Measurements from ENCODE around the gene SP5. TPM values are rescaled to one million over a fixed set of nuclear protein-coding genes. Genes with fewer than 3 reads are reported as not detected.

Gene SP5
- polyA plus RNA-seq, 1 of the 3 experiments (the other 2 are of a cell fraction), result not detected

- TF ChIP-seq NRF1 (IDR thresholded peaks at IDR 0.05; ENCODE audit: low read depth, low read length) (no peak), EZH2phosphoT487 (IDR thresholded peaks at IDR 0.05; ENCODE audit: borderline replicate concordance, low read depth) (no peak), FOXJ3 (CRISPR knock-in tag; IDR thresholded peaks at IDR 0.05) (no peak), MAX (IDR thresholded peaks at IDR 0.05; ENCODE audit: low read depth) (no peak), JUND (IDR thresholded peaks at IDR 0.05) (no peak), FOSL2 (IDR thresholded peaks at IDR 0.05; ENCODE audit: borderline replicate concordance, low read depth) (no peak), USF2 (IDR thresholded peaks at IDR 0.05; ENCODE audit: borderline replicate concordance, low read depth, low read length) (no peak), ZBTB33 (IDR thresholded peaks at IDR 0.05; ENCODE audit: borderline replicate concordance, low read depth) (no peak), POLR2AphosphoS5 (IDR thresholded peaks at IDR 0.05; ENCODE audit: low read depth, low read length) (no peak), EP300 (IDR thresholded peaks at IDR 0.05; ENCODE audit: borderline replicate concordance in 1 of 2, low read depth in 1 of 2, low read length in 1 of 2) (no peak), RAD21 (IDR thresholded peaks at IDR 0.05; ENCODE audit: low read length) (no peak), RFX5 (IDR thresholded peaks at IDR 0.05; ENCODE audit: low read length) (no peak), YY1 (IDR thresholded peaks at IDR 0.05; ENCODE audit: low read depth) (no peak), PBX3 (IDR thresholded peaks at IDR 0.05) (no peak), TEAD4 (IDR thresholded peaks at IDR 0.05; ENCODE audit: borderline replicate concordance, insufficient read depth) (no peak), USF1 (IDR thresholded peaks at IDR 0.05; ENCODE audit: borderline replicate concordance, low read depth) (no peak), IRF3 (IDR thresholded peaks at IDR 0.05; ENCODE audit: low read depth, low read length) (no peak), MEF2A (IDR thresholded peaks at IDR 0.05; ENCODE audit: borderline replicate concordance, low read depth) (no peak), ELF1 (IDR thresholded peaks at IDR 0.05) (no peak), GATA2 (CRISPR knock-in tag; IDR thresholded peaks at IDR 0.05) (no peak)
- no peak for DNase-seq
- 11% methylated on average over 2 of the region's 2 CpGs for WGBS (ENCODE audit: low lambda C conversion rate)
- no peaks in the 10 kb centered on the region for H3K36me3 ChIP-seq (replicated peaks in 1 of 2; ENCODE audit: control insufficient read depth in 1 of 2, insufficient read depth in 2 of 2, low read length in 1 of 2)
- no peak overlapping the region for H3K4me2 ChIP-seq
- H3K79me2 ChIP-seq (ENCODE audit: insufficient read depth), result no peaks in the 10 kb centered on the region
- no peaks in the 10 kb centered on the region; the same call in 1 of the 2 replicates for H3K27me3 ChIP-seq (ENCODE audit: insufficient read depth)
- no peaks in the 10 kb centered on the region for H3K9me2 ChIP-seq
- ChIA-PET CTCF (interaction anchor here (1.4 kb wide), 1 partner anchor 79 kb away, joined by 3 read pairs; no protein-coding TSS in a partner anchor), POLR2A (no interaction called here)
- no peak overlapping the region for H3K4me3 ChIP-seq (ENCODE audit: low read depth in 2 of 2, low read length in 1 of 2)
- no peaks in the 10 kb centered on the region for H4K20me1 ChIP-seq (ENCODE audit: insufficient read depth)
- no peaks in the 10 kb centered on the region for H3K9me3 ChIP-seq
- H3K9ac ChIP-seq, result no peak overlapping the region
- H3K4me1 ChIP-seq (ENCODE audit: control insufficient read depth in 1 of 2, insufficient read depth in 2 of 2, low read depth in 1 of 2, low read length in 1 of 2), result no peaks in the 10 kb centered on the region
- H3F3A ChIP-seq (replicated peaks; ENCODE audit: insufficient read depth), result peaks cover 3% of the 10 kb centered on the region
- no peak overlapping the region for H2AFZ ChIP-seq (ENCODE audit: low read depth)
- H3K27ac ChIP-seq (ENCODE audit: low read depth in 2 of 2, low read length in 1 of 2), result no peak overlapping the region
Observed at GRCh38 chr2:170737406-170737805, 22.3 kb downstream of the SP5 start.

Measured in SK-N-SH (cell line).